OCI-LY3 (cell line): Measurements from ENCODE around the gene MMRN2.
"Not testable (repeated sequence)": the region's sequence is repeated elsewhere in the genome, so short reads cannot be mapped to it uniquely, and the experiment has no call there.

Experiments used
- CTCF ChIP-seq: fragments of 200-600, 300-600 bp; sonication (generic); IDR thresholded peaks from 2 replicates; pipeline ENCODE4 v1.5.1; 2014; ENCODE audit warnings: antibody characterized with exemption, low read length, low read depth
- EZH2phosphoT487 ChIP-seq: fragments of 200-600 bp; shearing (Covaris generic); IDR thresholded peaks from 2 replicates; pipeline ENCODE4 v1.6.1; 2018; ENCODE audit warnings: antibody characterized with exemption, mixed run types, low read depth

- TF ChIP-seq CTCF, EZH2phosphoT487: not testable (repeated sequence)
Observed at GRCh38 chr10:87007124-87007523, 49.7 kb upstream of the MMRN2 start.
